OCI-LY1 (cell line): ENCODE data around the gene TUT1.
A peak's percentile ranks its signal among the peaks of the same experiment; 100 is the strongest.
"Not testable (repeated sequence)": the region's sequence is repeated elsewhere in the genome, so short reads cannot be mapped to it uniquely, and the experiment has no call there.

ENCODE experiments used
- H2AFZ ChIP-seq: fragments of 200-600 bp; sonication (generic), shearing (Covaris generic); 2 replicates; pipeline ENCODE4 v1.6.0; 2014; ENCODE audit warnings: antibody characterized with exemption, mild to moderate bottlenecking, low read length
- H3F3A ChIP-seq: fragments of 200-600 bp; sonication (generic), shearing (Covaris generic); 2 replicates; pipeline ENCODE4 v1.6.0; 2014; ENCODE audit warnings: mild to moderate bottlenecking, antibody characterized with exemption, low read length, moderate library complexity; ENCODE audit not compliant: insufficient read depth
- H3K27ac ChIP-seq: fragments of 200-600 bp; sonication (generic); 2 replicates; pipeline ENCODE4 v1.5.1; 2014; ENCODE audit warnings: low read length, mixed run types, mild to moderate bottlenecking, low read depth; ENCODE audit not compliant: poor library complexity, severe bottlenecking
- H3K27me3 ChIP-seq: fragments of 200-600 bp; sonication (generic); 2 replicates; pipeline ENCODE4 v1.6.0; 2014; ENCODE audit warnings: antibody characterized with exemption, mild to moderate bottlenecking, low read length, moderate library complexity; ENCODE audit not compliant: insufficient read depth
- H3K36me3 ChIP-seq: fragments of 200-600 bp; sonication (generic); 2 replicates; pipeline ENCODE4 v1.6.1; 2014; ENCODE audit warnings: mild to moderate bottlenecking, antibody characterized with exemption, low read length, moderate library complexity, mixed read lengths; ENCODE audit not compliant: insufficient read depth
- H3K4me1 ChIP-seq: fragments of 200-600 bp; sonication (generic); 2 replicates; pipeline ENCODE4 v1.5.1; 2014; ENCODE audit warnings: mild to moderate bottlenecking, low read length, moderate library complexity; ENCODE audit not compliant: insufficient read depth, severe bottlenecking
- H3K4me2 ChIP-seq: fragments of 200-600 bp; sonication (generic), shearing (Covaris generic); 2 replicates; pipeline ENCODE4 v1.6.1; 2014; ENCODE audit warnings: low read length
- H3K4me3 ChIP-seq: fragments of 200-600 bp; sonication (generic); 2 replicates; pipeline ENCODE4 v1.5.1; 2014; ENCODE audit warnings: low read length, low read depth, mild to moderate bottlenecking, mixed read lengths; ENCODE audit not compliant: poor library complexity, severe bottlenecking
- H3K79me2 ChIP-seq: fragments of 200-600 bp; shearing (Covaris generic); 2 replicates; pipeline ENCODE4 v1.6.1; 2016; ENCODE audit warnings: mixed run types, low read length, mixed read lengths; ENCODE audit not compliant: insufficient read depth
- H3K9ac ChIP-seq: fragments of 200-600 bp; sonication (generic), shearing (Covaris generic); 2 replicates; pipeline ENCODE4 v1.6.1; 2014; ENCODE audit warnings: mild to moderate bottlenecking, low read length, mixed read lengths
- H3K9me2 ChIP-seq: fragments of 200-600 bp; sonication (generic), shearing (Covaris generic); 2 replicates; pipeline ENCODE4 v1.6.1; 2014; ENCODE audit warnings: low read depth, mild to moderate bottlenecking, low read length, mixed read lengths
- H3K9me3 ChIP-seq: fragments of 200-600 bp; shearing (Covaris generic); 2 replicates; pipeline ENCODE4 v1.6.1; 2014; ENCODE audit warnings: low read length, mixed read lengths
- H4K20me1 ChIP-seq: fragments of 200-600 bp; sonication (generic), shearing (Covaris generic); 2 replicates; pipeline ENCODE4 v1.6.0; 2016; ENCODE audit warnings: mild to moderate bottlenecking, low read length; ENCODE audit not compliant: insufficient read depth
- CTCF ChIP-seq: fragments of 200-600 bp; sonication (generic), shearing (Covaris generic); IDR thresholded peaks from 2 replicates; pipeline ENCODE4 v1.5.1; 2017; ENCODE audit warnings: mild to moderate bottlenecking, antibody characterized with exemption, low read length, moderate library complexity, mixed read lengths
- EZH2 ChIP-seq: fragments of 200-600 bp; sonication (generic), shearing (Covaris generic); IDR thresholded peaks from 2 replicates; pipeline ENCODE4 v1.8.0; 2017; ENCODE audit warnings: borderline replicate concordance, mixed run types, mild to moderate bottlenecking, antibody characterized with exemption, low read length, moderate library complexity, mixed read lengths

Gene TUT1

GRCh38 chr11:62622476-62623089 lies 31.3 kb upstream of the TUT1 start:
- TF ChIP-seq EZH2, result no peak
- no peak for TF ChIP-seq CTCF
- H3F3A ChIP-seq, result peaks cover 7% of the 10 kb centered on the region; the same call in 1 of the 2 replicates
- peaks cover 14% of the 10 kb centered on the region for H3K4me1 ChIP-seq
- H3K9me3 ChIP-seq, result no peaks in the 10 kb centered on the region
- H3K27me3 ChIP-seq, result no peaks in the 10 kb centered on the region
- H4K20me1 ChIP-seq, result no peaks in the 10 kb centered on the region
- H3K27ac ChIP-seq, result peak overlapping the region; percentile 80
- peaks cover 8% of the 10 kb centered on the region for H3K79me2 ChIP-seq
- H3K4me2 ChIP-seq, result peak overlapping the region; percentile 33
- H3K9ac ChIP-seq, result peak overlapping the region; percentile 17; the same call in 1 of the 2 replicates
- H3K9me2 ChIP-seq, result no peaks in the 10 kb centered on the region
- H2AFZ ChIP-seq, result no peak overlapping the region
- H3K36me3 ChIP-seq, result peaks cover 36% of the 10 kb centered on the region
- peak overlapping the region; percentile 96 for H3K4me3 ChIP-seq

GRCh38 chr11:62621567-62622470 lies 30.5 kb upstream of the TUT1 start, which contains the start of gene B3GAT3:
Gene B3GAT3, minus strand, starts transcription at chr11:62621986. Its CDS starts 39 bp downstream, at chr11:62621947.
- H3K4me3 ChIP-seq, result peak within 1 kb of the TSS; percentile 96
- H3F3A ChIP-seq, result peaks cover 7% of the 10 kb centered on the region; the same call in 1 of the 2 replicates
- H3K79me2 ChIP-seq, result peaks cover 8% of the 10 kb centered on the region
- H3K9me2 ChIP-seq, result no peaks in the 10 kb centered on the region
- no peak within 1 kb of the TSS for H2AFZ ChIP-seq
- H4K20me1 ChIP-seq, result no peaks in the 10 kb centered on the region
- no peaks in the 10 kb centered on the region for H3K27me3 ChIP-seq
- H3K9me3 ChIP-seq, result no peaks in the 10 kb centered on the region
- peak within 1 kb of the TSS; percentile 92 for H3K4me2 ChIP-seq
- H3K36me3 ChIP-seq, result peaks cover 35% of the 10 kb centered on the region
- peaks cover 14% of the 10 kb centered on the region for H3K4me1 ChIP-seq
- no peak for TF ChIP-seq EZH2
- no peak for TF ChIP-seq CTCF
- H3K9ac ChIP-seq, result peak within 1 kb of the TSS; percentile 99
- H3K27ac ChIP-seq, result peak within 1 kb of the TSS; percentile 81

- H3F3A ChIP-seq, result peaks cover 7% of the 10 kb centered on the region; the same call in 1 of the 2 replicates
- no peaks in the 10 kb centered on the region for H3K9me2 ChIP-seq
- no peaks in the 10 kb centered on the region for H3K27me3 ChIP-seq
Measured at GRCh38 chr11:62621027-62621566, 29.8 kb upstream of the TUT1 start.

GRCh38 chr11:62616957-62617356 lies 25.6 kb upstream of the TUT1 start:
- not testable (repeated sequence) for H3K9me3 ChIP-seq, H3K9me2 ChIP-seq, H3K27ac ChIP-seq, H3K79me2 ChIP-seq, H3K4me3 ChIP-seq, H3K9ac ChIP-seq, H2AFZ ChIP-seq, H3K4me2 ChIP-seq, H3K27me3 ChIP-seq, H3K4me1 ChIP-seq, H3F3A ChIP-seq, H4K20me1 ChIP-seq
- peaks cover 23% of the 10 kb centered on the region for H3K36me3 ChIP-seq

More at GRCh38 chr11:62621027-62621566, 29.8 kb upstream of the TUT1 start:
- peaks cover 35% of the 10 kb centered on the region for H3K36me3 ChIP-seq
- H3K79me2 ChIP-seq, result peaks cover 8% of the 10 kb centered on the region
- no peak overlapping the region for H2AFZ ChIP-seq
- H3K9ac ChIP-seq, result peak overlapping the region; percentile 99
- peak overlapping the region; percentile 96 for H3K4me3 ChIP-seq
- H3K9me3 ChIP-seq, result no peaks in the 10 kb centered on the region
- peak overlapping the region; percentile 81 for H3K27ac ChIP-seq
- TF ChIP-seq EZH2 (no peak), CTCF (no peak)
- H3K4me2 ChIP-seq, result peak overlapping the region; percentile 92
- H3K4me1 ChIP-seq, result peaks cover 14% of the 10 kb centered on the region
- H4K20me1 ChIP-seq, result no peaks in the 10 kb centered on the region
